Stromal cell of bone marrow (primary cell): ENCODE measurements around the gene CFHR2.

ENCODE experiments used
- DNase-seq: peaks from one replicate; pipeline ENCODE4 v3.0.0-alpha.2; 2012; ENCODE audit warnings: low read depth

CFHR2 gene

GRCh38 chr1:197001828-197002227, 58.3 kb downstream of the CFHR2 start:
- no peak for DNase-seq

DNA sequence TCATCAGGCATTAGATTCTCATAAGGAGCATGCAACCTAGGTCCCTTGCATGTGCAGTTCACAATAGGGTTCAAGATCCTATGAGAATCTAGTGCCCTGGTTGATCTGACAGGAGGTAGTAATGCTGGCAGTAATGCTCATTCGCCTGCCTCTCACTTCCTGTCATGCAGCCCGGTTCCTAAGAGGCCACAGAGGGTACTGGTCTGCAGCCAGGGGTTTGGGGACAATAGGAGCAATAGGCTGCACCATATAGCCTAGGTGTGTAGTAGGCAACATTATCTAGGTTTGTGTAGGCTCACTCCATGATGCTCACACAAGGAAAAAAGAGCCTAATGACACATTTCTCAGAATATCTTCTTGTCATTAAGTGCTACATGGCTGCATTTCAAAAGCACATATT, 59.6 kb downstream of the CFHR2 start:
- no peak for DNase-seq

GRCh38 chr1:197008861-197009260, 65.3 kb downstream of the CFHR2 start:
- no peak for DNase-seq
